Measurements from ENCODE around the gene KHK. TPM values are rescaled to one million over a fixed set of nuclear protein-coding genes. Genes with fewer than 3 reads are reported as not detected.

The KHK gene
- total RNA-seq, 4 donors from 2014 or later = 5.1 to 12.2 (median 9.1) TPM

DNA sequence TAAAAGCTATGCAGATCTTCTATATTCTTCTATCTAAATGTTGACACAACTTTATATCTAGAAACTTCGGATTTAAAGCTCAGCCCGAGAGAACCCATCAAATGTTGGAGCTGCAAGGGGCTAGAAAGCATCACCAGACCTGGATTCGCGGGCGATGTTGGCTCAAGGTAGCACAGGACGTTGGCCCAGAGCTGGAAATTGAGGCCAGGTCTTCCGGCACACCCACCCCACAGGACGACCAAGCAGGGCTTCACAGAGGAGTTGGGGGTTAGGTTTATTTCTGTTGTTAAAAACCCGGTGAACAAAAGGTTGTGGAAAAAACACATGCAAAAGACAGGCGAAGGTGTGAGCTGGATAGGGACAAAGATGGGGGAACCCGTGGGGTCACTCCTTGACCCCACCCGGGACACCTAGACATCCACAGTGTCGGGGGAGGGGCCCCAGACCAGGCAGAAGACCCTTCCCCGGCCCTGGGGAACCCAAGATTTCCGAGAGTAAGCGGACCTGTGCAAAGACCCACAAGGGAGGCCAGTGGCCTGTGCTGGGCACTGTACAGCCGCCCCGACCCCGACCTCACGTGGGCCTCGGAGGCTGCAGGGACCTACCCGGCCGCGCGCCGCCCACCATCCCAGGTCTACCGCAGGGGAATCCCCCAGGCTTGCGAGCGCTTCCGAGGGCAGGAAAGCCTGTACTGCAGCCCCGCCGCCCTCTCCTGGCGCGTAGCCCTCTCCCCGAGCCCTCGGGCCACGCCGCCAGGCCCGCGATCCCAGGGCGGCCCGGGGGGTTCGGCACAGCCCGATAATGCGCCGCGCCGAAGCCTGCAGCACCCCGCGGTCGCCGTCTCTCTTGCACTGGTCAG is 36.9 kb upstream of the KHK start:
- 13 to 27% methylated on average over 19 to 38 of the region's 52 CpGs for WGBS, 2 donors
- DNase-seq (ENCODE audit: low spot score in 2 of 2) = peak in 1 of 2 donors; percentile 17
- Histone ChIP-seq H3K27ac (peak overlapping the region; percentile 83 to 98 (median 94)), H3K27me3 (no peaks in the 10 kb centered on the region), H3K36me3 (peaks cover 0 to 15% (median 0%) of the 10 kb centered on the region in 3 donors), H3K9me3 (no peaks in the 10 kb centered on the region), H3K4me1 (peaks cover 0 to 19% (median 11%) of the 10 kb centered on the region in 4 donors), H3K4me3 (peak overlapping the region; percentile 82 to 99 (median 94))
- TF ChIP-seq, protein P1, sequence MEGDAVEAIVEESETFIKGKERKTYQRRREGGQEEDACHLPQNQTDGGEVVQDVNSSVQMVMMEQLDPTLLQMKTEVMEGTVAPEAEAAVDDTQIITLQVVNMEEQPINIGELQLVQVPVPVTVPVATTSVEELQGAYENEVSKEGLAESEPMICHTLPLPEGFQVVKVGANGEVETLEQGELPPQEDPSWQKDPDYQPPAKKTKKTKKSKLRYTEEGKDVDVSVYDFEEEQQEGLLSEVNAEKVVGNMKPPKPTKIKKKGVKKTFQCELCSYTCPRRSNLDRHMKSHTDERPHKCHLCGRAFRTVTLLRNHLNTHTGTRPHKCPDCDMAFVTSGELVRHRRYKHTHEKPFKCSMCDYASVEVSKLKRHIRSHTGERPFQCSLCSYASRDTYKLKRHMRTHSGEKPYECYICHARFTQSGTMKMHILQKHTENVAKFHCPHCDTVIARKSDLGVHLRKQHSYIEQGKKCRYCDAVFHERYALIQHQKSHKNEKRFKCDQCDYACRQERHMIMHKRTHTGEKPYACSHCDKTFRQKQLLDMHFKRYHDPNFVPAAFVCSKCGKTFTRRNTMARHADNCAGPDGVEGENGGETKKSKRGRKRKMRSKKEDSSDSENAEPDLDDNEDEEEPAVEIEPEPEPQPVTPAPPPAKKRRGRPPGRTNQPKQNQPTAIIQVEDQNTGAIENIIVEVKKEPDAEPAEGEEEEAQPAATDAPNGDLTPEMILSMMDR (IDR thresholded peaks at IDR 0.05) = no peak
- TF ChIP-seq EP300 (IDR thresholded peaks at IDR 0.05) (no peak), POLR2A (IDR thresholded peaks at IDR 0.05) (no peak)

- TF ChIP-seq, protein P1 (IDR thresholded peaks at IDR 0.05) = peak; percentile 35 to 86 (median 52)
- TF ChIP-seq EP300 (IDR thresholded peaks at IDR 0.05) (peak; percentile 11 to 28), POLR2A (IDR thresholded peaks at IDR 0.05) (no peak)
- 0 to 1% methylated on average over 19 to 40 of the region's 48 CpGs for WGBS, 2 donors
- peak overlapping the region; percentile 83 to 98 (median 94) for H3K27ac ChIP-seq
Measured at GRCh38 chr2:27050281-27050995, 36.1 kb upstream of the KHK start.

DNA sequence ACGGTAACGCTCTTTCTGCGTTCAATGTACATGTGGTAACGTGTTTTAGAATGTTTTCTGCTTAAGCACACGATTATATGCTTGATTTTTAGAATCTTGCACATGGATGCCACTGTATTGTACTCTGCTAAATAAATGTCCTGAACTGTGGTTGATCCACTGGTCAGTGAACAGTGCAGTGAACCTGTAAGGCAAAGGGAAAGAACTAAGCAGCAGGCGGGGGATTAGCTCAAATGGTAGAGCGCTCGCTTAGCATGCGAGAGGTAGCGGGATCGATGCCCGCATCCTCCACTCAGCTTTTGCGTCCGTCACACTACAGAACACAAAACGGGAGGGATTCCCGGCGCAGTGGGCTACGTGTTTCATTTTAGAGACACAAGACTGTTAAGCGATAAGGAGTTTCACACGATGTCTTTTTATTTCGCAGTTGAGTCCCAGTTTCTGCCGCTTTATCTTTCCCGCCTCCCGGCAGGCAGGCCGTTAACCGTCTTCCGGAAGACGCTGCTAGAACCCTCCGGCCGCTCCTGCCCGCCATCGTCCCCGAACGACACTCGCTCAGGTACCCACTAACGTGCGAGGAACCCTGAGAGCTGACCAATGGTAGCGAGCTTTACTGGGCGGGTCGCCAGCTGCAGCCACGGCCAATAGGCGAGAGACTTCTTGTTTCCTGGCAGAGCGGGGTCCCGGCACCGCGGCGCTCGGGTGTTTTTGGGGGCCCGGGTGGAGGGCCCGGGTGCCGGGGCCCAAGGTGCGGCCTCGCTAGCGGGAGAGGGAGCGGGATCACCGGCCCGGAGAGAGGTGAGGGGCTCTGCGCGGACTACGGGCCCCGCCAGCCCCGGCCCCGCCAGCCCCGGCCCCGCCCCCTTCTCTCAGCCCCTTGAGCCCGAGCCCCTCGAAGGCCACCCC is 35.3 kb upstream of the KHK start, which contains the start of gene AGBL5:
Gene AGBL5, plus strand, starts transcription at position 673 of the 906 bp plus-strand sequence. CDS start 1,291 bp downstream, outside the sequence.
- TF ChIP-seq POLR2A (IDR thresholded peaks at IDR 0.05) (peak; percentile 27 to 78), EP300 (IDR thresholded peaks at IDR 0.05) (peak; percentile 5 to 86)
- TF ChIP-seq, protein P1 (IDR thresholded peaks at IDR 0.05) = peak in 1 of 5 experiments; percentile 13
- 1% methylated on average over 42 to 54 of the region's 67 CpGs for WGBS, 2 donors
- H3K4me1 ChIP-seq = peaks cover 0 to 19% (median 11%) of the 10 kb centered on the region in 4 donors

More at GRCh38 chr2:27050281-27050995, 36.1 kb upstream of the KHK start:
- H3K36me3 ChIP-seq = peaks cover 0 to 23% (median 0%) of the 10 kb centered on the region in 3 donors
- peaks cover 0 to 19% (median 11%) of the 10 kb centered on the region in 4 donors for H3K4me1 ChIP-seq
- H3K27me3 ChIP-seq = no peaks in the 10 kb centered on the region
- no peaks in the 10 kb centered on the region for H3K9me3 ChIP-seq
- peak overlapping the region; percentile 82 to 99 (median 94) for H3K4me3 ChIP-seq
- DNase-seq (ENCODE audit: low spot score in 2 of 2) = peak; percentile 93 to 98

GRCh38 chr2:27051902-27052645 is 34.5 kb upstream of the KHK start:
- 4 to 5% methylated on average over 17 to 22 of the region's 24 CpGs for WGBS, 2 donors
- Histone ChIP-seq H3K36me3 (peaks cover 0 to 39% (median 0%) of the 10 kb centered on the region in 3 donors), H3K4me1 (peaks cover 0 to 19% (median 11%) of the 10 kb centered on the region in 4 donors), H3K4me3 (peak overlapping the region; percentile 82 to 99 (median 94)), H3K27me3 (no peaks in the 10 kb centered on the region), H3K27ac (peak overlapping the region; percentile 83 to 98 (median 94)), H3K9me3 (no peaks in the 10 kb centered on the region)
- no peak for DNase-seq (ENCODE audit: low spot score in 2 of 2)
- TF ChIP-seq EP300 (IDR thresholded peaks at IDR 0.05) = no peak
- no peak for TF ChIP-seq POLR2A (IDR thresholded peaks at IDR 0.05)
- TF ChIP-seq, protein P1 (IDR thresholded peaks at IDR 0.05) = no peak

More for the DNA sequence above, 35.3 kb upstream of the KHK start, which contains the start of gene AGBL5:
- H3K27ac ChIP-seq = peak within 1 kb of the TSS; percentile 83 to 98 (median 94)
- no peaks in the 10 kb centered on the region for H3K9me3 ChIP-seq
- H3K4me3 ChIP-seq = peak within 1 kb of the TSS; percentile 82 to 99 (median 94)
- peak; percentile 94 to 98 for DNase-seq (ENCODE audit: low spot score in 2 of 2)
- no peaks in the 10 kb centered on the region for H3K27me3 ChIP-seq
- peaks cover 0 to 31% (median 0%) of the 10 kb centered on the region in 3 donors for H3K36me3 ChIP-seq
